IPS DF 19.7 (cell line): ENCODE measurements around the gene LDHA.
"Not testable (repeated sequence)": the region's sequence is repeated elsewhere in the genome, so short reads cannot be mapped to it uniquely, and the experiment has no call there.

Experiments
- DNase-seq: peaks from one replicate; pipeline ENCODE4 v3.0.0-alpha.2; 2013; ENCODE audit warnings: low read depth, low spot score

Gene LDHA

GRCh38 chr11:18394928-18395734, 768 bp downstream of the LDHA start:
- no peak for DNase-seq

- peak; percentile 91 for DNase-seq
Measured at GRCh38 chr11:18395735-18396504, 1.6 kb downstream of the LDHA start.

GRCh38 chr11:18397921-18398320, 3.6 kb downstream of the LDHA start:
- no peak for DNase-seq

- DNase-seq: not testable (repeated sequence)
Measured at GRCh38 chr11:18401077-18401476, 6.7 kb downstream of the LDHA start.

- DNase-seq: no peak
Measured at GRCh38 chr11:18404062-18404461, 9.7 kb downstream of the LDHA start.

- DNase-seq: not testable (repeated sequence)
Measured at GRCh38 chr11:18407400-18407799, 13.0 kb downstream of the LDHA start.

GRCh38 chr11:18408558-18409291, 14.4 kb downstream of the LDHA start:
- DNase-seq: no peak

- DNase-seq: no peak
Measured at GRCh38 chr11:18416459-18416858, 22.1 kb downstream of the LDHA start.

- no peak for DNase-seq
Measured at GRCh38 chr11:18419040-18419439, 24.7 kb downstream of the LDHA start.

- no peak for DNase-seq
Measured at GRCh38 chr11:18420067-18420466, 25.7 kb downstream of the LDHA start.

GRCh38 chr11:18427240-18427639, 32.9 kb downstream of the LDHA start:
- no peak for DNase-seq

- DNase-seq: no peak
Measured at GRCh38 chr11:18429332-18429731, 35.0 kb downstream of the LDHA start.

GRCh38 chr11:18438691-18439090, 44.3 kb downstream of the LDHA start:
- no peak for DNase-seq

GRCh38 chr11:18449251-18449650, 54.9 kb downstream of the LDHA start:
- DNase-seq: no peak

GRCh38 chr11:18452927-18453326, 58.6 kb downstream of the LDHA start:
- no peak for DNase-seq

- DNase-seq: no peak
Measured at GRCh38 chr11:18455686-18456372, 61.5 kb downstream of the LDHA start, which contains the start of gene LDHAL6A. LDHAL6A (plus strand) TSS chr11:18455856; CDS start chr11:18456681, 825 bp downstream.

GRCh38 chr11:18457450-18457849, 63.1 kb downstream of the LDHA start:
- no peak for DNase-seq
